ENCODE data around the gene NELFA.

The NELFA gene

GRCh38 chr4:1958276-1959103 is 50.3 kb downstream of the NELFA start:
- DNase-seq = no peak
- no peaks in the 10 kb centered on the region for H3K9me3 ChIP-seq (ENCODE audit: severe bottlenecking)
- no peaks in the 10 kb centered on the region for H3K27me3 ChIP-seq (ENCODE audit: insufficient read depth, low read depth, severe bottlenecking)
- no peak overlapping the region for H3K27ac ChIP-seq
- no peak overlapping the region for H3K4me3 ChIP-seq (ENCODE audit: low read depth, low read length)
- H3K36me3 ChIP-seq = peaks cover 93% of the 10 kb centered on the region
- TF ChIP-seq CTCF (IDR thresholded peaks at IDR 0.05; ENCODE audit: low read depth, low read length) = no peak

- Histone ChIP-seq H3K27me3 (ENCODE audit: insufficient read depth, low read depth, severe bottlenecking) (no peaks in the 10 kb centered on the region), H3K27ac (no peak overlapping the region), H3K9me3 (ENCODE audit: severe bottlenecking) (no peaks in the 10 kb centered on the region), H3K36me3 (peaks cover 93% of the 10 kb centered on the region), H3K4me3 (ENCODE audit: low read depth, low read length) (no peak overlapping the region)
- TF ChIP-seq CTCF (IDR thresholded peaks at IDR 0.05; ENCODE audit: low read depth, low read length) = no peak
- no peak for DNase-seq
These were observed 52.1 kb downstream of the NELFA start for GRCh38 chr4:1956631-1957030.

- H3K4me3 ChIP-seq (ENCODE audit: low read depth, low read length) = no peak overlapping the region
- TF ChIP-seq CTCF (IDR thresholded peaks at IDR 0.05; ENCODE audit: low read depth, low read length) = no peak
- DNase-seq = no peak
- H3K36me3 ChIP-seq = peaks cover 85% of the 10 kb centered on the region
- no peak overlapping the region for H3K27ac ChIP-seq
- no peaks in the 10 kb centered on the region for H3K9me3 ChIP-seq (ENCODE audit: severe bottlenecking)
- no peaks in the 10 kb centered on the region for H3K27me3 ChIP-seq (ENCODE audit: insufficient read depth, low read depth, severe bottlenecking)
These were observed 55.4 kb downstream of the NELFA start for GRCh38 chr4:1953335-1953734.

GRCh38 chr4:1952719-1953118 is 56.1 kb downstream of the NELFA start:
- Histone ChIP-seq H3K9me3 (ENCODE audit: severe bottlenecking) (no peaks in the 10 kb centered on the region), H3K27me3 (ENCODE audit: insufficient read depth, low read depth, severe bottlenecking) (no peaks in the 10 kb centered on the region), H3K4me3 (ENCODE audit: low read depth, low read length) (no peak overlapping the region), H3K27ac (no peak overlapping the region), H3K36me3 (peaks cover 85% of the 10 kb centered on the region)
- DNase-seq = no peak
- no peak for TF ChIP-seq CTCF (IDR thresholded peaks at IDR 0.05; ENCODE audit: low read depth, low read length)

GRCh38 chr4:1952058-1952700 is 56.6 kb downstream of the NELFA start:
- DNase-seq = no peak
- Histone ChIP-seq H3K27ac (no peak overlapping the region), H3K27me3 (ENCODE audit: insufficient read depth, low read depth, severe bottlenecking) (no peaks in the 10 kb centered on the region), H3K36me3 (peaks cover 85% of the 10 kb centered on the region), H3K9me3 (ENCODE audit: severe bottlenecking) (no peaks in the 10 kb centered on the region), H3K4me3 (ENCODE audit: low read depth, low read length) (no peak overlapping the region)
- no peak for TF ChIP-seq CTCF (IDR thresholded peaks at IDR 0.05; ENCODE audit: low read depth, low read length)
